Gastrocnemius medialis (tissue), 4 donors: ENCODE data around the gene PLPP3. TPM values are rescaled to one million over a fixed set of nuclear protein-coding genes. Genes with fewer than 3 reads are reported as not detected.

Source experiments
- ATAC-seq, 2 donors: fragments of 150-250 bp; one replicate each; pipeline ENCODE4 v1.9.1; 2016
- DNase-seq, 2 donors: peaks; one replicate each; pipeline ENCODE4 v3.0.0-alpha.2; 2019
- H3K27ac ChIP-seq, 4 donors: fragments of 200-600 bp; sonication (generic); 1 replicate in 1 of 4; 2 replicates in 3 of 4; pipeline ENCODE4 v1.5.1; 2016 to 2018; ENCODE audit warnings: mild to moderate bottlenecking in 2 of 4, moderate library complexity in 1 of 4
- H3K27me3 ChIP-seq, 3 donors: fragments of 200-600 bp; sonication (generic) in 2 of 3; 1 replicate in 1 of 3; 2 replicates in 2 of 3; pipeline versions ENCODE4 v1.5.1 to v1.6.0; 2016 to 2019; ENCODE audit warnings: mild to moderate bottlenecking in 1 of 3, moderate library complexity in 1 of 3
- H3K36me3 ChIP-seq, 2 donors: fragments of 200-600 bp; sonication (generic) in 1 of 2; one replicate each; pipeline ENCODE4 v1.5.1; 2017 to 2018
- H3K4me1 ChIP-seq, 2 donors: fragments of 200-600 bp; sonication (generic) in 1 of 2; one replicate each; pipeline ENCODE4 v1.5.1; 2016 to 2017; ENCODE audit warnings: mild to moderate bottlenecking in 2 of 2
- H3K4me3 ChIP-seq, 4 donors: fragments of 200-600 bp; sonication (generic) in 3 of 4; 1 replicate in 1 of 4; 2 replicates in 3 of 4; pipeline ENCODE4 v1.5.1; 2016 to 2019; ENCODE audit warnings: mild to moderate bottlenecking in 2 of 4
- H3K9me3 ChIP-seq, 3 donors: fragments of 200-600 bp; sonication (generic) in 2 of 3; 1 replicate in 1 of 3; 2 replicates in 2 of 3; pipeline ENCODE4 v1.5.1; 2016 to 2019
- POLR2A ChIP-seq, 2 donors: fragments of 450-650 bp; IDR thresholded peaks; one replicate each; pipeline ENCODE4 v1.6.1; 2017; ENCODE audit warnings: antibody characterized with exemption in 2 of 2, mild to moderate bottlenecking in 2 of 2, moderate library complexity in 2 of 2
- in situ Hi-C, 4 donors: fragments of 200-750 bp; cut with MboI; loops; one replicate each; pipeline versions ENCODE4 v1.15.0 to v1.8.0; 2017; ENCODE audit warnings: low sequenced_read_pairs in 4 of 4
- intact Hi-C: fragments of 100-400 bp; cut with DNase I; formaldehyde crosslinking; loops from one replicate; pipeline ENCODE4 v1.15.1; 2023; ENCODE audit warnings: low total_unique reads
- total RNA-seq, 4 donors: library from RNA; depleted of rRNA; stranded (reverse); fragments of >200 nt; gene quantifications; one replicate each; pipeline versions ENCODE4 v1.1.0 to v1.2.3, GENCODE V29; 2016
- TF ChIP-seq, protein P1 (sequence below), 5 experiments: fragments of 450-650 bp in 3 of 5; fragments of 200-600 bp in 2 of 5; sonication (generic) in 2 of 5; IDR thresholded peaks in 4 of 5; conservative IDR thresholded peaks in 1 of 5; 1 replicate in 4 of 5; 2 replicates in 1 of 5; pipeline ENCODE4 v1.5.1; 2016 to 2019; ENCODE audit warnings: antibody characterized with exemption in 5 of 5, mild to moderate bottlenecking in 3 of 5, moderate library complexity in 3 of 5

The PLPP3 gene
- total RNA-seq, 4 donors from 2014 or later, result 53.2 to 71.5 (median 55.5) TPM

DNA sequence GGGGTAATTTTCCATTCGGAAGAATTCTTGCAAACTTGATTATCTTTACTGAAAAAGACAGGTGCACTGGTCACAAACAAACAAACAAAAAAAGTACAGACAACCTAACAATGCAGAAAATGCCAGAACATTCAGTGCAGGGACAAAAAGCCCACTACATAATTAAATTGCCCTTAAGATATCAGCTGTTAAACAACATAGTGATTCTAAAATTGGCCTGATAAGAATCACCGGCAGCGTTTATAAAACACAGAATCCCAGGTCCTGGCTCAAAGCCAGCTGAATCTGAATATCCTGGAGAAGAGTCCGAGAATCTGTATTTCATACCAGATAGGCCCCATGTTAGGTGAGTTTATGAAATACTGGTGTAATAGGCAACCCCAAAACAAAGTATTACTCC is 6.1 kb downstream of the PLPP3 start:
- Histone ChIP-seq H3K4me1 (peaks cover 56 to 73% of the 10 kb centered on the region in 2 donors), H3K27ac (peak overlapping the region; percentile 28 to 73 (median 48)), H3K27me3 (no peaks in the 10 kb centered on the region), H3K4me3 (peak overlapping the region; percentile 13 to 99 (median 52)), H3K36me3 (no peaks in the 10 kb centered on the region), H3K9me3 (no peaks in the 10 kb centered on the region)
- DNase-seq (no peak), ATAC-seq (no peak)
- TF ChIP-seq, protein P1, sequence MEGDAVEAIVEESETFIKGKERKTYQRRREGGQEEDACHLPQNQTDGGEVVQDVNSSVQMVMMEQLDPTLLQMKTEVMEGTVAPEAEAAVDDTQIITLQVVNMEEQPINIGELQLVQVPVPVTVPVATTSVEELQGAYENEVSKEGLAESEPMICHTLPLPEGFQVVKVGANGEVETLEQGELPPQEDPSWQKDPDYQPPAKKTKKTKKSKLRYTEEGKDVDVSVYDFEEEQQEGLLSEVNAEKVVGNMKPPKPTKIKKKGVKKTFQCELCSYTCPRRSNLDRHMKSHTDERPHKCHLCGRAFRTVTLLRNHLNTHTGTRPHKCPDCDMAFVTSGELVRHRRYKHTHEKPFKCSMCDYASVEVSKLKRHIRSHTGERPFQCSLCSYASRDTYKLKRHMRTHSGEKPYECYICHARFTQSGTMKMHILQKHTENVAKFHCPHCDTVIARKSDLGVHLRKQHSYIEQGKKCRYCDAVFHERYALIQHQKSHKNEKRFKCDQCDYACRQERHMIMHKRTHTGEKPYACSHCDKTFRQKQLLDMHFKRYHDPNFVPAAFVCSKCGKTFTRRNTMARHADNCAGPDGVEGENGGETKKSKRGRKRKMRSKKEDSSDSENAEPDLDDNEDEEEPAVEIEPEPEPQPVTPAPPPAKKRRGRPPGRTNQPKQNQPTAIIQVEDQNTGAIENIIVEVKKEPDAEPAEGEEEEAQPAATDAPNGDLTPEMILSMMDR (IDR thresholded peaks at IDR 0.05 in 4 of 5, conservative IDR thresholded peaks at IDR 0.05 in 1 of 5), result no peak
- no peak for TF ChIP-seq POLR2A (IDR thresholded peaks at IDR 0.05)
- in situ Hi-C loops (no loop called here), intact Hi-C loops (loop anchor here (5.0 kb wide), 2 partner anchors 146 to 501 kb away; no protein-coding TSS in a partner anchor)

DNA sequence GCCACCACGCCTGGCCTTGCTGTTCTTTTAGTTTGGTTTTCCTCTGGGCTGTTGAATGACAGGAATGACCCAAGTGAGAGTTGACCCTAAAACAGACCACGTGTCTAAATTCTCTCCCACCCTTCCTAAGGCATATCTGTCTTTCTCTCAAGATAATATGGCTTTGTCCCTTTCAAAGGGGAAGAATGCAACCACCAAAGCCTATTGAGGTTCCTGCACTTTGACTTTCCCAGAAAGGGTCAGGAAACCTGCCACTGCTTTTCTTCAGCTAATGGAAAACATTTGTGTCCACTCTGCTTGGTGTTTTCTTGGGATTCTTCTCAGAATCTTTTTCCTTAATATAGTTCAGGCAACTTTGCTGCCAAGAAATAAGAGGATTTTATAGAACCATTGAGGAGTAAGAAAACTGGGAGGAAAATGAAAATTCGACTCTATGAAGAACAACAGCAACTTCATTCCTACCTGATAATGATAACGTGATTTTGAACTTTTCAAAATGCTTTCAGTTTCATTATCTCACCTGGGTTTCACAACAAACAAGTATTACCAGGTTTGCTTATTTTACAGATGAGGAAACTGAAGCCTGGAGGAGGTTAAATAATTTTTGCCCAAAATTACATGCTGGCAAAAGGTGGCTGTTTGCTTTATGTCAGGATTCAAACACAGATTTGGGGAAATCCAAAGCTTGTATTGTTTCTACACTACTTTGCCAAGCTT is 6.9 kb downstream of the PLPP3 start:
- no peak for DNase-seq
- H3K4me1 ChIP-seq, result peaks cover 59 to 73% of the 10 kb centered on the region in 2 donors

DNA sequence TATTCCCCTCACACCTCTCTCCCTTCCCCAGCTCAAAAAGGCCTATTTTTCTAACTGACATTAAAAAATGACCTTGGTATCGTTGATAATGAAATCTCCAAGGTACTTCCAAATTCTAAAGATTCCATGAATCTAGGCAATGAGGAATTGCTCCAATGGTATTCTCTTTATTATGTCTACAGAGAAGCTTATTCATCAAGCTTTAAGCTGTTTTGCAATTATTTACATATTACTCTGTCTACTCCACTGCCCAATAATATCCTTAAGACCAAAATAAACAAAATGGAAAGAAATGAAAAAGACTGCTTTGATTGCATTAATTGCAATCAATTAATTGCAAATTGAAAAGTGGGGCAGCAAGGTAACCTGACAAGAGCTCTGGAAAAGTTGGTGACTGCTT is 7.9 kb downstream of the PLPP3 start:
- Histone ChIP-seq H3K4me3 (peak overlapping the region in 1 of 4 donors; percentile 2), H3K4me1 (peaks cover 57 to 73% of the 10 kb centered on the region in 2 donors), H3K36me3 (no peaks in the 10 kb centered on the region), H3K9me3 (no peaks in the 10 kb centered on the region), H3K27ac (peak overlapping the region; percentile 23 to 73 (median 24)), H3K27me3 (no peaks in the 10 kb centered on the region)
- in situ Hi-C loops, result no loop called here
- DNase-seq (no peak), ATAC-seq (no peak)
- TF ChIP-seq, protein P1 (IDR thresholded peaks at IDR 0.05 in 4 of 5, conservative IDR thresholded peaks at IDR 0.05 in 1 of 5), result no peak
- TF ChIP-seq POLR2A (IDR thresholded peaks at IDR 0.05), result no peak
- intact Hi-C loops, result loop anchor here (5.0 kb wide), 2 partner anchors 144 to 499 kb away; no protein-coding TSS in a partner anchor

More for the DNA sequence above, 6.9 kb downstream of the PLPP3 start:
- no peak for ATAC-seq
- H3K9me3 ChIP-seq, result no peaks in the 10 kb centered on the region
- peak overlapping the region; percentile 13 to 99 (median 52) for H3K4me3 ChIP-seq
- in situ Hi-C loops, result no loop called here
- intact Hi-C loops, result loop anchor here (5.0 kb wide), 2 partner anchors 145 to 500 kb away; no protein-coding TSS in a partner anchor
- H3K36me3 ChIP-seq, result no peaks in the 10 kb centered on the region
- peak overlapping the region; percentile 28 to 73 (median 48) for H3K27ac ChIP-seq
- no peak for TF ChIP-seq POLR2A (IDR thresholded peaks at IDR 0.05)
- TF ChIP-seq, protein P1 (IDR thresholded peaks at IDR 0.05 in 4 of 5, conservative IDR thresholded peaks at IDR 0.05 in 1 of 5), result no peak
- H3K27me3 ChIP-seq, result no peaks in the 10 kb centered on the region

- intact Hi-C loops, result loop anchor here (5.0 kb wide), 2 partner anchors 144 to 499 kb away; no protein-coding TSS in a partner anchor
- in situ Hi-C loops, result no loop called here
- TF ChIP-seq, protein P1 (IDR thresholded peaks at IDR 0.05 in 4 of 5, conservative IDR thresholded peaks at IDR 0.05 in 1 of 5), result no peak
- no peak for TF ChIP-seq POLR2A (IDR thresholded peaks at IDR 0.05)
- no peak for DNase-seq
- H3K27ac ChIP-seq, result peak overlapping the region; percentile 23 to 73 (median 24)
- peak overlapping the region in 1 of 4 donors; percentile 2 for H3K4me3 ChIP-seq
- H3K36me3 ChIP-seq, result no peaks in the 10 kb centered on the region
- peak; percentile 38 to 50 for ATAC-seq
- H3K9me3 ChIP-seq, result no peaks in the 10 kb centered on the region
- H3K27me3 ChIP-seq, result no peaks in the 10 kb centered on the region
- H3K4me1 ChIP-seq, result peaks cover 57 to 73% of the 10 kb centered on the region in 2 donors
Observed at GRCh38 chr1:56570924-56571372, 8.4 kb downstream of the PLPP3 start.
